ENCODE measurements around the gene MYO18A. TPM values are rescaled to one million over a fixed set of nuclear protein-coding genes. Genes with fewer than 3 reads are reported as not detected.

MYO18A gene
- total RNA-seq, 1 experiment from 2014 or later: 37.2 TPM

GRCh38 chr17:29073520-29073919, 106.7 kb downstream of the MYO18A start:
- TF ChIP-seq SIN3A (IDR thresholded peaks at IDR 0.05; ENCODE audit: low read depth) (no peak), POLR2AphosphoS5 (IDR thresholded peaks at IDR 0.05; ENCODE audit: low read depth, low read length) (no peak), REST (IDR thresholded peaks at IDR 0.05; ENCODE audit: low read depth) (no peak), MAX (IDR thresholded peaks at IDR 0.05) (no peak), TCF7L2 (IDR thresholded peaks at IDR 0.05; ENCODE audit: borderline replicate concordance, extremely low read depth, insufficient read depth, insufficient read length) (no peak), ZFX (IDR thresholded peaks at IDR 0.05) (no peak), EGR1 (IDR thresholded peaks at IDR 0.05; ENCODE audit: low read depth) (no peak), ELF1 (IDR thresholded peaks at IDR 0.05; ENCODE audit: borderline replicate concordance, low read depth) (no peak), JUND (IDR thresholded peaks at IDR 0.05) (no peak), POLR2A (IDR thresholded peaks at IDR 0.05; ENCODE audit: borderline replicate concordance, extremely low read depth, insufficient read depth, insufficient read length) (no peak), ATF3 (IDR thresholded peaks at IDR 0.05) (no peak), SP1 (IDR thresholded peaks at IDR 0.05; ENCODE audit: low read depth) (no peak), YY1 (IDR thresholded peaks at IDR 0.05; ENCODE audit: extremely low read depth, insufficient replicate concordance, low read depth, low read length) (no peak), EZH2phosphoT487 (IDR thresholded peaks at IDR 0.05; ENCODE audit: borderline replicate concordance) (no peak), FOSL1 (IDR thresholded peaks at IDR 0.05; ENCODE audit: low read depth) (no peak), CBX3 (IDR thresholded peaks at IDR 0.05; ENCODE audit: low read depth) (no peak), EZH2 (IDR thresholded peaks at IDR 0.05) (no peak), CEBPB (IDR thresholded peaks at IDR 0.05; ENCODE audit: low read depth) (no peak), RAD21 (IDR thresholded peaks at IDR 0.05; ENCODE audit: low read depth) (no peak), CTCF (IDR thresholded peaks at IDR 0.05 in 2 of 3, conservative IDR thresholded peaks at IDR 0.05 in 1 of 3; ENCODE audit: borderline replicate concordance in 1 of 3, insufficient read depth in 1 of 3, low read depth in 2 of 3, low read length in 2 of 3) (no peak)
- H2AFZ ChIP-seq (ENCODE audit: low read depth, low read length, poor library complexity, severe bottlenecking): no peak overlapping the region
- H3K36me3 ChIP-seq (ENCODE audit: control insufficient read depth in 1 of 2, insufficient read depth in 2 of 2, low read length in 2 of 2): no peaks in the 10 kb centered on the region
- no peak overlapping the region for H3K9ac ChIP-seq (ENCODE audit: low read length)
- ATAC-seq (no peak), DNase-seq (ENCODE audit: low read depth, low spot score) (no peak)
- intact Hi-C loops (cut with micrococcal nuclease): no loop called here
- peaks cover 0 to 3% of the 10 kb centered on the region in 2 experiments; a peak in 1 of 4 replicates for H3K4me1 ChIP-seq (ENCODE audit: control insufficient read depth in 1 of 2, insufficient read depth in 2 of 2, low read length in 2 of 2)
- no peaks in the 10 kb centered on the region for H3K79me2 ChIP-seq (ENCODE audit: insufficient read depth, low read length)
- ChIA-PET RAD21 (ENCODE audit: low non-redundant PET in 1 of 2, low total read pairs in 2 of 2, uncharacterized antibody in 2 of 2, unreplicated experiment in 2 of 2) (no interaction called here), CTCF (no interaction called here), POLR2A (no interaction called here)
- H3K9me2 ChIP-seq (ENCODE audit: insufficient read depth): no peaks in the 10 kb centered on the region
- no peaks in the 10 kb centered on the region for H4K20me1 ChIP-seq (ENCODE audit: insufficient read depth)
- no peak overlapping the region for H3K27ac ChIP-seq (ENCODE audit: low read depth, low read length)
- no peak overlapping the region for H3K4me3 ChIP-seq (replicated peaks in 1 of 2; ENCODE audit: low read depth in 1 of 2, low read length in 2 of 2)
- no peaks in the 10 kb centered on the region for H3K9me3 ChIP-seq (ENCODE audit: control insufficient read depth in 1 of 2, insufficient read depth in 1 of 2, low read depth in 1 of 2, low read length in 2 of 2)
- no TSS peak for BruUV-seq (replicated peaks)
- no peaks in the 10 kb centered on the region for H3K27me3 ChIP-seq (ENCODE audit: insufficient read depth, low read length)
- no peak overlapping the region for H3K4me2 ChIP-seq (ENCODE audit: low read length)

Measured in HCT116 (cell line).